ENCODE measurements around the gene KIF23. TPM values are rescaled to one million over a fixed set of nuclear protein-coding genes. Genes with fewer than 3 reads are reported as not detected.
A peak's percentile ranks its signal among the peaks of the same experiment; 100 is the strongest.

Gene KIF23
- 83.7 TPM for total RNA-seq (2021; ENCODE audit: unreplicated experiment)
- 62.8 and 80.8 TPM in 2 replicates for polyA plus RNA-seq (2012)
- percentile 93 among the genes with signal in this experiment for Bru-seq, nascent RNA
- BruChase-seq, experiment 1, labeled RNA remaining after a 6-hour chase, result percentile 91 among the genes with signal in this experiment
- percentile 92 among the genes with signal in this experiment for BruChase-seq, experiment 2, labeled RNA remaining after a 2-hour chase
- long read RNA-seq, transcript KIF23-201 (23 exons, 3,723 nt), result minor isoform, 19 of 186 reads
- long read RNA-seq, transcript KIF23-202 (22 exons, 3,351 nt), result major isoform, 37 of 186 reads
- long read RNA-seq, partial matches to known transcripts, result 46 of 186 reads
- long read RNA-seq, other reads (novel, unspliced or antisense), result 81 of 186 reads

DNA sequence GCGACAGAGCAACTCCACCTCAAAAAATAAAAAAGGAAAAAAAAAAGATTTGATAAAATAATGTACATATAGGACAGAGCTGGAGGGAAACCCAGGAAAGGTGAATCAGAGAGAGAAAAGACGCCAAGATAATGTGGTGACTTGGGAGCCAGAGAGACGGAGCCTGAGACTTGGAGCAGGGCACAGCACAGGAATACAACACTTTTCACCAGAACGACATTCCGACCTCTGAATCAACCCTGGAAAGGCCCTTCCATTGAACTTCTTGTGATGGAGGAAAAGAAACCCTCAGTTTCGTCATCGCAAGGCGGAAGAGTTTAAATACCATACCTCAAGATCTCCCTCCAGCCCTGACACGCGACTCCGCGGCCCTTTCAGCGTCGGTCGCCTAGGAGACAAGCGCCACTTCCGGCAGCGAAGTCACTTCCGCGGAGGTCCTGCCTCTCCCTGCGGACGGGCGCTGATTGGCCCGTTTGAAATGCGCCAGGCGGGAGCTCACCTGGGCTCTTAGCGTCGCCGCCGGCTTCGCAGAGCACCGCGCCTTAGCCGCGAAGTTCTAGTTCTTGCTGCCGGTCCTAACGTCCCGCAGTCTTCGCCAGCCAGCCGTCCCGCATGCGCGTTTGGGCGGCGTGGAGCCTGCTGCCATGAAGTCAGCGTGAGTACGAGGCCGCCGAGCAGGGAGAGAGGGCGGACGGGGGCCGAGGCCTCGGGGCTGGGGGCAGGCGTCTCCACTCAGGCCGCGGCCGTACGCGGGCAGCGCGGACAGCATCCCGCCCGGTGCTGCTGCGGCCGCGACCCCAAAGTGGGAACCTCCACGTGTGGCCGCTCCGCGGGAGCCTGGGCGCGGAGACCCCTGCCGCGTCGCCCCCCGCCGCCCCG is at the start of gene KIF23:
TSS of gene KIF23 (plus strand) at position 528 of the 879 bp plus-strand sequence. CDS start at position 645, 117 bp downstream.
- ChIA-PET RAD21 (ENCODE audit: low non-redundant PET in 1 of 2, low total read pairs in 2 of 2, uncharacterized antibody in 2 of 2, unreplicated experiment in 2 of 2) (interaction anchor here in 1 of 2 experiments (0.6 kb wide), 1 partner anchor 382 kb away, joined by 3 read pairs; no protein-coding TSS in a partner anchor), CTCF (interaction anchor here (1.0 to 1.5 kb wide), 2 partner anchors 19 to 355 kb away, joined by 4 read pairs; no protein-coding TSS in a partner anchor), POLR2A (interaction anchor here (1.0 to 1.6 kb wide), 3 partner anchors 10 to 38 kb away, joined by 3 to 5 read pairs (median 4); partner anchors contain the start of gene RPLP1)
- H4K20me1 ChIP-seq (ENCODE audit: insufficient read depth), result no peaks in the 10 kb centered on the region; the same call in 1 of the 2 replicates
- peak within 1 kb of the TSS; percentile 94 for H3K9ac ChIP-seq (ENCODE audit: low read length)
- no peak within 1 kb of the TSS for H2AFZ ChIP-seq (ENCODE audit: low read depth, low read length, poor library complexity, severe bottlenecking)
- no peaks in the 10 kb centered on the region for H3K27me3 ChIP-seq (ENCODE audit: insufficient read depth, low read length)
- H3K4me3 ChIP-seq (replicated peaks in 1 of 2; ENCODE audit: low read depth in 1 of 2, low read length in 2 of 2), result peak within 1 kb of the TSS; percentile 89 to 92
- BruUV-seq (replicated peaks), result no TSS peak
- H3K79me2 ChIP-seq (ENCODE audit: insufficient read depth, low read length), result peaks cover 53% of the 10 kb centered on the region
- peak within 1 kb of the TSS; percentile 81 for H3K4me2 ChIP-seq (ENCODE audit: low read length)
- peaks cover 0 to 26% of the 10 kb centered on the region in 2 experiments; a peak in 3 of 4 replicates for H3K4me1 ChIP-seq (ENCODE audit: control insufficient read depth in 1 of 2, insufficient read depth in 2 of 2, low read length in 2 of 2)
- peak within 1 kb of the TSS; percentile 83 for H3K27ac ChIP-seq (ENCODE audit: low read depth, low read length)
- peaks cover 12 to 19% of the 10 kb centered on the region in 2 experiments; a peak in 3 of 4 replicates for H3K36me3 ChIP-seq (ENCODE audit: control insufficient read depth in 1 of 2, insufficient read depth in 2 of 2, low read length in 2 of 2)
- peak; percentile 86 for DNase-seq (ENCODE audit: low read depth, low spot score)
- peak; percentile 93 for ATAC-seq
- H3K9me2 ChIP-seq (ENCODE audit: insufficient read depth), result no peaks in the 10 kb centered on the region
- intact Hi-C loops (cut with micrococcal nuclease), result no loop called here
- H3K9me3 ChIP-seq (ENCODE audit: control insufficient read depth in 1 of 2, insufficient read depth in 1 of 2, low read depth in 1 of 2, low read length in 2 of 2), result no peaks in the 10 kb centered on the region
- peak; percentile 66 for TF ChIP-seq TCF7L2 (IDR thresholded peaks at IDR 0.05; ENCODE audit: borderline replicate concordance, extremely low read depth, insufficient read depth, insufficient read length)
- TF ChIP-seq EZH2phosphoT487 (IDR thresholded peaks at IDR 0.05; ENCODE audit: borderline replicate concordance), result no peak
- TF ChIP-seq, protein P1, sequence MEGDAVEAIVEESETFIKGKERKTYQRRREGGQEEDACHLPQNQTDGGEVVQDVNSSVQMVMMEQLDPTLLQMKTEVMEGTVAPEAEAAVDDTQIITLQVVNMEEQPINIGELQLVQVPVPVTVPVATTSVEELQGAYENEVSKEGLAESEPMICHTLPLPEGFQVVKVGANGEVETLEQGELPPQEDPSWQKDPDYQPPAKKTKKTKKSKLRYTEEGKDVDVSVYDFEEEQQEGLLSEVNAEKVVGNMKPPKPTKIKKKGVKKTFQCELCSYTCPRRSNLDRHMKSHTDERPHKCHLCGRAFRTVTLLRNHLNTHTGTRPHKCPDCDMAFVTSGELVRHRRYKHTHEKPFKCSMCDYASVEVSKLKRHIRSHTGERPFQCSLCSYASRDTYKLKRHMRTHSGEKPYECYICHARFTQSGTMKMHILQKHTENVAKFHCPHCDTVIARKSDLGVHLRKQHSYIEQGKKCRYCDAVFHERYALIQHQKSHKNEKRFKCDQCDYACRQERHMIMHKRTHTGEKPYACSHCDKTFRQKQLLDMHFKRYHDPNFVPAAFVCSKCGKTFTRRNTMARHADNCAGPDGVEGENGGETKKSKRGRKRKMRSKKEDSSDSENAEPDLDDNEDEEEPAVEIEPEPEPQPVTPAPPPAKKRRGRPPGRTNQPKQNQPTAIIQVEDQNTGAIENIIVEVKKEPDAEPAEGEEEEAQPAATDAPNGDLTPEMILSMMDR (IDR thresholded peaks at IDR 0.05 in 2 of 3, conservative IDR thresholded peaks at IDR 0.05 in 1 of 3; ENCODE audit: borderline replicate concordance in 1 of 3, insufficient read depth in 1 of 3, low read depth in 2 of 3, low read length in 2 of 3), result no peak
- no peak for TF ChIP-seq SRF (IDR thresholded peaks at IDR 0.05; ENCODE audit: low read depth)
- peak; percentile 65 for TF ChIP-seq ELF1 (IDR thresholded peaks at IDR 0.05; ENCODE audit: borderline replicate concordance, low read depth)
- peak; percentile 90 for TF ChIP-seq ZFX (IDR thresholded peaks at IDR 0.05)
- no peak for TF ChIP-seq FOSL1 (IDR thresholded peaks at IDR 0.05; ENCODE audit: low read depth)
- TF ChIP-seq, protein P2, sequence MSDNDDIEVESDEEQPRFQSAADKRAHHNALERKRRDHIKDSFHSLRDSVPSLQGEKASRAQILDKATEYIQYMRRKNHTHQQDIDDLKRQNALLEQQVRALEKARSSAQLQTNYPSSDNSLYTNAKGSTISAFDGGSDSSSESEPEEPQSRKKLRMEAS (IDR thresholded peaks at IDR 0.05), result peak; percentile 94
- no peak for TF ChIP-seq JUND (IDR thresholded peaks at IDR 0.05)
- no peak for TF ChIP-seq YY1 (IDR thresholded peaks at IDR 0.05; ENCODE audit: extremely low read depth, insufficient replicate concordance, low read depth, low read length)
- TF ChIP-seq, protein P3, sequence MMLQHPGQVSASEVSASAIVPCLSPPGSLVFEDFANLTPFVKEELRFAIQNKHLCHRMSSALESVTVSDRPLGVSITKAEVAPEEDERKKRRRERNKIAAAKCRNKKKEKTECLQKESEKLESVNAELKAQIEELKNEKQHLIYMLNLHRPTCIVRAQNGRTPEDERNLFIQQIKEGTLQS (IDR thresholded peaks at IDR 0.05), result no peak
- TF ChIP-seq EZH2 (IDR thresholded peaks at IDR 0.05), result no peak
- TF ChIP-seq, protein P4, sequence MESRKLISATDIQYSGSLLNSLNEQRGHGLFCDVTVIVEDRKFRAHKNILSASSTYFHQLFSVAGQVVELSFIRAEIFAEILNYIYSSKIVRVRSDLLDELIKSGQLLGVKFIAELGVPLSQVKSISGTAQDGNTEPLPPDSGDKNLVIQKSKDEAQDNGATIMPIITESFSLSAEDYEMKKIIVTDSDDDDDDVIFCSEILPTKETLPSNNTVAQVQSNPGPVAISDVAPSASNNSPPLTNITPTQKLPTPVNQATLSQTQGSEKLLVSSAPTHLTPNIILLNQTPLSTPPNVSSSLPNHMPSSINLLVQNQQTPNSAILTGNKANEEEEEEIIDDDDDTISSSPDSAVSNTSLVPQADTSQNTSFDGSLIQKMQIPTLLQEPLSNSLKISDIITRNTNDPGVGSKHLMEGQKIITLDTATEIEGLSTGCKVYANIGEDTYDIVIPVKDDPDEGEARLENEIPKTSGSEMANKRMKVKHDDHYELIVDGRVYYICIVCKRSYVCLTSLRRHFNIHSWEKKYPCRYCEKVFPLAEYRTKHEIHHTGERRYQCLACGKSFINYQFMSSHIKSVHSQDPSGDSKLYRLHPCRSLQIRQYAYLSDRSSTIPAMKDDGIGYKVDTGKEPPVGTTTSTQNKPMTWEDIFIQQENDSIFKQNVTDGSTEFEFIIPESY (IDR thresholded peaks at IDR 0.05; ENCODE audit: extremely low read depth, insufficient replicate concordance, low read length), result no peak
- TF ChIP-seq EGR1 (IDR thresholded peaks at IDR 0.05; ENCODE audit: low read depth), result no peak
- peak; percentile 75; the same call in 1 of the 2 replicates for TF ChIP-seq CBX3 (IDR thresholded peaks at IDR 0.05; ENCODE audit: low read depth)
- peak; percentile 77 for TF ChIP-seq POLR2A (IDR thresholded peaks at IDR 0.05; ENCODE audit: borderline replicate concordance, extremely low read depth, insufficient read depth, insufficient read length)
- TF ChIP-seq SP1 (IDR thresholded peaks at IDR 0.05; ENCODE audit: low read depth), result peak; percentile 67
- TF ChIP-seq ZNF274 (IDR thresholded peaks at IDR 0.05; ENCODE audit: low read depth, low read length), result no peak
- TF ChIP-seq POLR2AphosphoS5 (IDR thresholded peaks at IDR 0.05; ENCODE audit: low read depth, low read length), result peak; percentile 78
- no peak for TF ChIP-seq CEBPB (IDR thresholded peaks at IDR 0.05; ENCODE audit: low read depth)
- no peak for TF ChIP-seq RAD21 (IDR thresholded peaks at IDR 0.05; ENCODE audit: low read depth)
- TF ChIP-seq SIN3A (IDR thresholded peaks at IDR 0.05; ENCODE audit: low read depth), result peak; percentile 97

Measured in HCT116 (cell line).